SK-N-SH (cell line): Measurements from ENCODE around the gene DDRGK1. TPM values are rescaled to one million over a fixed set of nuclear protein-coding genes. Genes with fewer than 3 reads are reported as not detected.

ENCODE experiments used
- CTCF ChIA-PET: fragments of 300-600, 350-600 bp; formaldehyde crosslinking; extraction: SDS; loops from one replicate; lab custom pipeline; 2021; lab: Yijun Ruan, JAX
- POLR2A ChIA-PET: fragments of 350-600 bp; sonication (Branson Sonifier 250); formaldehyde crosslinking; extraction: SDS; loops from one replicate; lab custom pipeline; 2020; ENCODE audit warnings: antibody characterized with exemption, inconsistent platforms; lab: Yijun Ruan, JAX
- DNase-seq: peaks from one replicate; pipeline ENCODE4 v3.0.0; 2012
- H2AFZ ChIP-seq: fragments of 200-600 bp; sonication (generic); 2 replicates; pipeline ENCODE4 v1.8.1; 2016; ENCODE audit warnings: antibody characterized with exemption, mild to moderate bottlenecking, low read depth
- H3F3A ChIP-seq: fragments of 200-600 bp; sonication (generic); replicated peaks from 2 replicates; pipeline ENCODE3; 2016; ENCODE audit warnings: antibody characterized with exemption, mild to moderate bottlenecking; ENCODE audit not compliant: insufficient read depth
- H3K27ac ChIP-seq, 2 experiments: fragments of 200-500 bp in 1 of 2; fragments of 200-600 bp in 1 of 2; sonication (Bioruptor generic) in 1 of 2; sonication (generic), shearing (Covaris generic) in 1 of 2; 2 replicates each; pipeline versions ENCODE4 v1.5.1 to v1.6.1; 2014 to 2016; ENCODE audit warnings: low read depth in 2 of 2, inconsistent platforms in 1 of 2, low read length in 1 of 2, mild to moderate bottlenecking in 1 of 2, mixed read lengths in 1 of 2
- H3K27me3 ChIP-seq: fragments of 200-600 bp; sonication (generic), shearing (Covaris generic); 2 replicates; pipeline ENCODE4 v1.6.1; 2016; ENCODE audit warnings: mixed run types; ENCODE audit not compliant: insufficient read depth
- H3K36me3 ChIP-seq, 2 experiments: fragments of 200-500 bp in 1 of 2; fragments of 200-600 bp in 1 of 2; sonication (Bioruptor generic) in 1 of 2; sonication (generic) in 1 of 2; replicated peaks in 1 of 2; 2 replicates each; pipeline versions ENCODE3 to v1.5.1; 2014 to 2016; ENCODE audit warnings: low read length in 1 of 2, mild to moderate bottlenecking in 1 of 2; ENCODE audit not compliant: insufficient read depth in 2 of 2, control insufficient read depth in 1 of 2
- H3K4me1 ChIP-seq, 2 experiments: fragments of 200-500 bp in 1 of 2; fragments of 200-600 bp in 1 of 2; sonication (Bioruptor generic) in 1 of 2; sonication (generic), shearing (Covaris generic) in 1 of 2; 2 replicates each; pipeline versions ENCODE4 v1.5.1 to v1.6.1; 2014 to 2016; ENCODE audit warnings: low read depth in 1 of 2, low read length in 1 of 2, mixed run types in 1 of 2; ENCODE audit not compliant: insufficient read depth in 2 of 2, control insufficient read depth in 1 of 2
- H3K4me2 ChIP-seq: fragments of 200-600 bp; sonication (generic), shearing (Covaris generic); 2 replicates; pipeline ENCODE4 v1.6.1; 2017; ENCODE audit warnings: mixed run types
- H3K4me3 ChIP-seq, 2 experiments: fragments of 200-500 bp in 1 of 2; fragments of 200-600 bp in 1 of 2; sonication (Bioruptor generic) in 1 of 2; sonication (generic), shearing (Covaris generic) in 1 of 2; 2 replicates each; pipeline versions ENCODE4 v1.5.1 to v1.8.1; 2014 to 2016; ENCODE audit warnings: low read depth in 2 of 2, inconsistent platforms in 1 of 2, low read length in 1 of 2, mild to moderate bottlenecking in 1 of 2, mixed read lengths in 1 of 2, moderate library complexity in 1 of 2
- H3K79me2 ChIP-seq: fragments of 200-600 bp; sonication (generic); 2 replicates; pipeline ENCODE4 v1.8.1; 2017; ENCODE audit warnings: mild to moderate bottlenecking; ENCODE audit not compliant: insufficient read depth
- H3K9ac ChIP-seq: fragments of 200-600 bp; sonication (generic); 2 replicates; pipeline ENCODE4 v1.6.1; 2017; ENCODE audit warnings: mixed run types
- H3K9me2 ChIP-seq: fragments of 200-600 bp; sonication (generic); 2 replicates; pipeline ENCODE4 v1.6.1; 2017; ENCODE audit warnings: mixed run types
- H3K9me3 ChIP-seq: fragments of 200-600 bp; sonication (generic); 2 replicates; pipeline ENCODE4 v1.6.1; 2017; ENCODE audit warnings: mixed run types, mild to moderate bottlenecking, moderate library complexity
- H4K20me1 ChIP-seq: fragments of 200-600 bp; sonication (generic); 2 replicates; pipeline ENCODE4 v1.6.1; 2017; ENCODE audit warnings: mild to moderate bottlenecking, mixed run types; ENCODE audit not compliant: insufficient read depth
- CHD2 ChIP-seq: fragments of 150-350 bp; IDR thresholded peaks from 2 replicates; pipeline ENCODE4 v1.6.1; 2018; ENCODE audit warnings: low read length; ENCODE audit not compliant: partially characterized antibody
- CTCF ChIP-seq: fragments of 200-600 bp; sonication (generic); IDR thresholded peaks from 2 replicates; pipeline ENCODE4 v1.6.1; 2017; ENCODE audit warnings: antibody characterized with exemption, mild to moderate bottlenecking, moderate library complexity
- EZH2phosphoT487 ChIP-seq: fragments of 200-600 bp; sonication (generic); IDR thresholded peaks from 2 replicates; pipeline ENCODE4 v1.6.1; 2017; ENCODE audit warnings: low read depth, mixed run types, mild to moderate bottlenecking, antibody characterized with exemption, moderate library complexity, borderline replicate concordance
- FOSL2 ChIP-seq: IDR thresholded peaks from 2 replicates; pipeline ENCODE4 v1.4.0; 2012; ENCODE audit warnings: low read depth, mild to moderate bottlenecking, moderate library complexity, borderline replicate concordance
- FOXJ3 ChIP-seq: sonication (generic); formaldehyde crosslinking; IDR thresholded peaks from 2 replicates; pipeline ENCODE4 v1.5.1; 2020; ENCODE audit warnings: mild to moderate bottlenecking, missing genetic modification reagents
- GABPA ChIP-seq: IDR thresholded peaks from 2 replicates; pipeline ENCODE4 v1.4.0; 2012; ENCODE audit warnings: low read depth, mild to moderate bottlenecking
- JUND ChIP-seq: IDR thresholded peaks from 2 replicates; pipeline ENCODE4 v1.4.0; 2012
- MEF2A ChIP-seq: IDR thresholded peaks from 2 replicates; pipeline ENCODE4 v1.4.0; 2012; ENCODE audit warnings: low read depth, borderline replicate concordance
- RAD21 ChIP-seq: IDR thresholded peaks from 2 replicates; pipeline ENCODE4 v1.6.1; 2012; ENCODE audit warnings: mild to moderate bottlenecking, low read length
- RCOR1 ChIP-seq: fragments of 150-350 bp; IDR thresholded peaks from 2 replicates; pipeline ENCODE4 v1.6.1; 2017; ENCODE audit warnings: antibody characterized with exemption, low read length
- REST ChIP-seq: IDR thresholded peaks from 2 replicates; pipeline ENCODE4 v1.6.1; 2012; ENCODE audit warnings: mild to moderate bottlenecking, low read depth, low read length, moderate library complexity
- RXRA ChIP-seq: IDR thresholded peaks from 2 replicates; pipeline ENCODE4 v1.4.0; 2012; ENCODE audit warnings: low read depth, mild to moderate bottlenecking, borderline replicate concordance
- SMC3 ChIP-seq: IDR thresholded peaks from 2 replicates; pipeline ENCODE4 v1.6.1; 2012; ENCODE audit warnings: low read depth, low read length, improper control_type of control experiment
- TAF1 ChIP-seq: IDR thresholded peaks from 2 replicates; pipeline ENCODE4 v1.6.1; 2012; ENCODE audit warnings: low read depth, mild to moderate bottlenecking, low read length, moderate library complexity, borderline replicate concordance
- TCF12 ChIP-seq: IDR thresholded peaks from 2 replicates; pipeline ENCODE4 v1.4.0; 2012
- TEAD4 ChIP-seq: IDR thresholded peaks from 2 replicates; pipeline ENCODE4 v1.4.0; 2012; ENCODE audit warnings: mild to moderate bottlenecking, borderline replicate concordance; ENCODE audit not compliant: insufficient read depth
- USF1 ChIP-seq: IDR thresholded peaks from 2 replicates; pipeline ENCODE4 v1.4.0; 2012; ENCODE audit warnings: low read depth, borderline replicate concordance
- YY1 ChIP-seq: IDR thresholded peaks from 2 replicates; pipeline ENCODE4 v1.4.0; 2012; ENCODE audit warnings: low read depth, mild to moderate bottlenecking
- WGBS: methylation state at CpG from one replicate; pipeline ENCODE4 v1.1.6; 2017; ENCODE audit warnings: low lambda C conversion rate; 5-methylcytosine and 5-hydroxymethylcytosine counted together
- polyA plus RNA-seq, 3 experiments: library from polyadenylated mRNA; depleted of rRNA; stranded (reverse); fragments of >200 nt; gene quantifications; 2 replicates each; pipeline ENCODE4 v1.2.3, GENCODE V29; 2012
- TF ChIP-seq, protein P1 (sequence below): IDR thresholded peaks from 2 replicates; pipeline ENCODE4 v1.4.0; 2012; ENCODE audit warnings: low read depth, borderline replicate concordance
- TF ChIP-seq, protein P2 (sequence below): fragments of 150-350 bp; IDR thresholded peaks from 2 replicates; pipeline ENCODE4 v1.6.1; 2016; ENCODE audit warnings: mild to moderate bottlenecking, low read depth, low read length

Gene DDRGK1
- polyA plus RNA-seq, 1 of the 3 experiments (the other 2 are of a cell fraction), result 70.6 TPM

- no peak for TF ChIP-seq EZH2phosphoT487
- no peak for TF ChIP-seq REST
- TF ChIP-seq, protein P1, sequence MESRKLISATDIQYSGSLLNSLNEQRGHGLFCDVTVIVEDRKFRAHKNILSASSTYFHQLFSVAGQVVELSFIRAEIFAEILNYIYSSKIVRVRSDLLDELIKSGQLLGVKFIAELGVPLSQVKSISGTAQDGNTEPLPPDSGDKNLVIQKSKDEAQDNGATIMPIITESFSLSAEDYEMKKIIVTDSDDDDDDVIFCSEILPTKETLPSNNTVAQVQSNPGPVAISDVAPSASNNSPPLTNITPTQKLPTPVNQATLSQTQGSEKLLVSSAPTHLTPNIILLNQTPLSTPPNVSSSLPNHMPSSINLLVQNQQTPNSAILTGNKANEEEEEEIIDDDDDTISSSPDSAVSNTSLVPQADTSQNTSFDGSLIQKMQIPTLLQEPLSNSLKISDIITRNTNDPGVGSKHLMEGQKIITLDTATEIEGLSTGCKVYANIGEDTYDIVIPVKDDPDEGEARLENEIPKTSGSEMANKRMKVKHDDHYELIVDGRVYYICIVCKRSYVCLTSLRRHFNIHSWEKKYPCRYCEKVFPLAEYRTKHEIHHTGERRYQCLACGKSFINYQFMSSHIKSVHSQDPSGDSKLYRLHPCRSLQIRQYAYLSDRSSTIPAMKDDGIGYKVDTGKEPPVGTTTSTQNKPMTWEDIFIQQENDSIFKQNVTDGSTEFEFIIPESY, result no peak
- no peak for TF ChIP-seq MEF2A
- TF ChIP-seq USF1, result no peak
- no peak for TF ChIP-seq CHD2
- TF ChIP-seq TAF1, result no peak
- no peak for TF ChIP-seq JUND
- no peak for TF ChIP-seq CTCF
- TF ChIP-seq RXRA, result no peak
- no peak for TF ChIP-seq YY1
- TF ChIP-seq TEAD4, result no peak
- TF ChIP-seq SMC3, result no peak
- TF ChIP-seq RCOR1, result no peak
- TF ChIP-seq FOSL2, result no peak
- no peak for TF ChIP-seq GABPA
- TF ChIP-seq, protein P2, sequence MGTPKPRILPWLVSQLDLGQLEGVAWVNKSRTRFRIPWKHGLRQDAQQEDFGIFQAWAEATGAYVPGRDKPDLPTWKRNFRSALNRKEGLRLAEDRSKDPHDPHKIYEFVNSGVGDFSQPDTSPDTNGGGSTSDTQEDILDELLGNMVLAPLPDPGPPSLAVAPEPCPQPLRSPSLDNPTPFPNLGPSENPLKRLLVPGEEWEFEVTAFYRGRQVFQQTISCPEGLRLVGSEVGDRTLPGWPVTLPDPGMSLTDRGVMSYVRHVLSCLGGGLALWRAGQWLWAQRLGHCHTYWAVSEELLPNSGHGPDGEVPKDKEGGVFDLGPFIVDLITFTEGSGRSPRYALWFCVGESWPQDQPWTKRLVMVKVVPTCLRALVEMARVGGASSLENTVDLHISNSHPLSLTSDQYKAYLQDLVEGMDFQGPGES, result no peak
- TF ChIP-seq RAD21, result no peak
- no peak for TF ChIP-seq FOXJ3 (CRISPR knock-in tag)
- TF ChIP-seq TCF12, result no peak
- Histone ChIP-seq H4K20me1 (no peaks in the 10 kb centered on the region), H2AFZ (no peak overlapping the region), H3K9me2 (no peaks in the 10 kb centered on the region), H3K27ac (peak overlapping the region in 1 of 2 experiments; percentile 65; a peak in 1 of 4 replicates), H3F3A (no peaks in the 10 kb centered on the region), H3K79me2 (peaks cover 60% of the 10 kb centered on the region), H3K4me2 (peak overlapping the region; percentile 94), H3K9ac (peak overlapping the region; percentile 81), H3K4me3 (peak overlapping the region; percentile 71 to 92), H3K9me3 (no peaks in the 10 kb centered on the region), H3K27me3 (no peaks in the 10 kb centered on the region), H3K36me3 (peaks cover 6 to 12% of the 10 kb centered on the region in 2 experiments), H3K4me1 (peaks cover 7 to 12% of the 10 kb centered on the region in 2 experiments; a peak in 1 of 4 replicates)
- POLR2A ChIA-PET, result interaction anchor here (0.5 to 1.5 kb wide), 2 partner anchors 71 to 128 kb away, joined by 3 to 6 read pairs; no protein-coding TSS in a partner anchor
- DNase-seq, result no peak
- WGBS, result 71% methylated on average over 2 of the region's 2 CpGs
- CTCF ChIA-PET, result interaction anchor here (3.7 kb wide), 1 partner anchor 8 kb away, joined by 27 read pairs; no protein-coding TSS in a partner anchor
These were observed 5.9 kb upstream of the DDRGK1 start for GRCh38 chr20:3210346-3210745.
